Measurements from ENCODE around the gene SLC24A3. TPM values are rescaled to one million over a fixed set of nuclear protein-coding genes. Genes with fewer than 3 reads are reported as not detected.

SLC24A3 gene
- total RNA-seq, 1 experiment from 2014 or later = not detected

GRCh38 chr20:19696620-19697019, 484.2 kb downstream of the SLC24A3 start:
- no peak for DNase-seq (ENCODE audit: low read depth, low spot score)
- ATAC-seq = no peak
- no TSS peak for BruUV-seq (replicated peaks)
- no peak for TF ChIP-seq POLR2AphosphoS5 (IDR thresholded peaks at IDR 0.05; ENCODE audit: low read depth, low read length)
- TF ChIP-seq CTCF (IDR thresholded peaks at IDR 0.05) = no peak
- no peak for TF ChIP-seq SIN3A (IDR thresholded peaks at IDR 0.05; ENCODE audit: borderline replicate concordance, insufficient read depth, low read depth, low read length)
- TF ChIP-seq, protein P1, sequence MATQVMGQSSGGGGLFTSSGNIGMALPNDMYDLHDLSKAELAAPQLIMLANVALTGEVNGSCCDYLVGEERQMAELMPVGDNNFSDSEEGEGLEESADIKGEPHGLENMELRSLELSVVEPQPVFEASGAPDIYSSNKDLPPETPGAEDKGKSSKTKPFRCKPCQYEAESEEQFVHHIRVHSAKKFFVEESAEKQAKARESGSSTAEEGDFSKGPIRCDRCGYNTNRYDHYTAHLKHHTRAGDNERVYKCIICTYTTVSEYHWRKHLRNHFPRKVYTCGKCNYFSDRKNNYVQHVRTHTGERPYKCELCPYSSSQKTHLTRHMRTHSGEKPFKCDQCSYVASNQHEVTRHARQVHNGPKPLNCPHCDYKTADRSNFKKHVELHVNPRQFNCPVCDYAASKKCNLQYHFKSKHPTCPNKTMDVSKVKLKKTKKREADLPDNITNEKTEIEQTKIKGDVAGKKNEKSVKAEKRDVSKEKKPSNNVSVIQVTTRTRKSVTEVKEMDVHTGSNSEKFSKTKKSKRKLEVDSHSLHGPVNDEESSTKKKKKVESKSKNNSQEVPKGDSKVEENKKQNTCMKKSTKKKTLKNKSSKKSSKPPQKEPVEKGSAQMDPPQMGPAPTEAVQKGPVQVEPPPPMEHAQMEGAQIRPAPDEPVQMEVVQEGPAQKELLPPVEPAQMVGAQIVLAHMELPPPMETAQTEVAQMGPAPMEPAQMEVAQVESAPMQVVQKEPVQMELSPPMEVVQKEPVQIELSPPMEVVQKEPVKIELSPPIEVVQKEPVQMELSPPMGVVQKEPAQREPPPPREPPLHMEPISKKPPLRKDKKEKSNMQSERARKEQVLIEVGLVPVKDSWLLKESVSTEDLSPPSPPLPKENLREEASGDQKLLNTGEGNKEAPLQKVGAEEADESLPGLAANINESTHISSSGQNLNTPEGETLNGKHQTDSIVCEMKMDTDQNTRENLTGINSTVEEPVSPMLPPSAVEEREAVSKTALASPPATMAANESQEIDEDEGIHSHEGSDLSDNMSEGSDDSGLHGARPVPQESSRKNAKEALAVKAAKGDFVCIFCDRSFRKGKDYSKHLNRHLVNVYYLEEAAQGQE (IDR thresholded peaks at IDR 0.05; ENCODE audit: insufficient read depth in 1 of 2, low read depth in 2 of 2, low read length in 1 of 2) = no peak
- ChIA-PET POLR2A (no interaction called here), CTCF (no interaction called here)
- intact Hi-C loops (cut with micrococcal nuclease; ENCODE audit: unreplicated experiment) = no loop called here
- Histone ChIP-seq H3K4me3 (ENCODE audit: low read depth in 2 of 2, low read length in 2 of 2) (no peak overlapping the region), H3K4me1 (ENCODE audit: control insufficient read depth, insufficient read depth, low read length) (peaks cover 6% of the 10 kb centered on the region), H3K36me3 (ENCODE audit: control insufficient read depth, insufficient read depth, low read length) (no peaks in the 10 kb centered on the region), H3K27me3 (ENCODE audit: control insufficient read depth, insufficient read depth, low read length) (no peaks in the 10 kb centered on the region), H3K9me3 (ENCODE audit: control insufficient read depth, insufficient read depth, low read depth, low read length) (peaks cover 2% of the 10 kb centered on the region; the same call in 1 of the 2 replicates), H3K27ac (ENCODE audit: low read length) (no peak overlapping the region)
- in situ Hi-C loops (cut with HindIII; ENCODE audit: low pct_unique_long_range_greater_than_20kb, low sequenced_read_pairs) = no loop called here

GRCh38 chr20:19697415-19697814, 485.0 kb downstream of the SLC24A3 start:
- TF ChIP-seq, protein P1 (IDR thresholded peaks at IDR 0.05; ENCODE audit: insufficient read depth in 1 of 2, low read depth in 2 of 2, low read length in 1 of 2) = no peak
- TF ChIP-seq SIN3A (IDR thresholded peaks at IDR 0.05; ENCODE audit: borderline replicate concordance, insufficient read depth, low read depth, low read length) = no peak
- DNase-seq (ENCODE audit: low read depth, low spot score) (no peak), ATAC-seq (no peak)
- BruUV-seq (replicated peaks) = no TSS peak
- in situ Hi-C loops (cut with HindIII; ENCODE audit: low pct_unique_long_range_greater_than_20kb, low sequenced_read_pairs) (no loop called here), intact Hi-C loops (cut with micrococcal nuclease; ENCODE audit: unreplicated experiment) (no loop called here)
- H3K9me3 ChIP-seq (ENCODE audit: control insufficient read depth, insufficient read depth, low read depth, low read length) = peaks cover 7% of the 10 kb centered on the region; the same call in 1 of the 2 replicates
- H3K4me1 ChIP-seq (ENCODE audit: control insufficient read depth, insufficient read depth, low read length) = peaks cover 6% of the 10 kb centered on the region
- no peak overlapping the region for H3K4me3 ChIP-seq (ENCODE audit: low read depth in 2 of 2, low read length in 2 of 2)
- no peaks in the 10 kb centered on the region for H3K36me3 ChIP-seq (ENCODE audit: control insufficient read depth, insufficient read depth, low read length)
- no peaks in the 10 kb centered on the region for H3K27me3 ChIP-seq (ENCODE audit: control insufficient read depth, insufficient read depth, low read length)
- POLR2A ChIA-PET = no interaction called here
- H3K27ac ChIP-seq (ENCODE audit: low read length) = no peak overlapping the region
- CTCF ChIA-PET = no interaction called here

Data from Panc1 (cell line).